ELR (cell line): ENCODE results near the gene ANO10.
A peak's percentile ranks its signal among the peaks of the same experiment; 100 is the strongest.

Source experiments
- DNase-seq: peaks from one replicate; pipeline ENCODE4 v3.0.0-alpha.2; 2015; ENCODE audit warnings: low read depth

The ANO10 gene

GRCh38 chr3:43417133-43417532 is 204.7 kb downstream of the ANO10 start:
- DNase-seq = no peak

DNA sequence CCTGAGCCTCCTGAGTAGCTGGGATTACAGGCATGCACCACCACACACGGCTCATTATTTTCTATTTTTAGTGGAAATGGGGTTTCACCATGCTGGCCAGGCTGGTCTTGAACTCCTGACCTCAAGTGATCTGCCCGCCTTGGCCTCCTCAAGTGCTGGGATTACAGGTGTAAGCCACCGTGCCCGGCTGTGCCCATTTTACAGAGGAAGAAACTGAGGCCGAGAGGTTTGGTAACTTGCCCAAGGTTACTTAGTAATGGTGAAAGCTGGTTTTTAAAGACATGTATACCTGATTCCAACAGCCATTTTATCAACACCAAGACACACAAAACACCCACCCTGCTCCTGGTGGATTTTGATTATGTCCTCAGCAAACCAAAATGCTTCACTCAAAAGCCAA is 206.7 kb downstream of the ANO10 start:
- DNase-seq = no peak

DNA sequence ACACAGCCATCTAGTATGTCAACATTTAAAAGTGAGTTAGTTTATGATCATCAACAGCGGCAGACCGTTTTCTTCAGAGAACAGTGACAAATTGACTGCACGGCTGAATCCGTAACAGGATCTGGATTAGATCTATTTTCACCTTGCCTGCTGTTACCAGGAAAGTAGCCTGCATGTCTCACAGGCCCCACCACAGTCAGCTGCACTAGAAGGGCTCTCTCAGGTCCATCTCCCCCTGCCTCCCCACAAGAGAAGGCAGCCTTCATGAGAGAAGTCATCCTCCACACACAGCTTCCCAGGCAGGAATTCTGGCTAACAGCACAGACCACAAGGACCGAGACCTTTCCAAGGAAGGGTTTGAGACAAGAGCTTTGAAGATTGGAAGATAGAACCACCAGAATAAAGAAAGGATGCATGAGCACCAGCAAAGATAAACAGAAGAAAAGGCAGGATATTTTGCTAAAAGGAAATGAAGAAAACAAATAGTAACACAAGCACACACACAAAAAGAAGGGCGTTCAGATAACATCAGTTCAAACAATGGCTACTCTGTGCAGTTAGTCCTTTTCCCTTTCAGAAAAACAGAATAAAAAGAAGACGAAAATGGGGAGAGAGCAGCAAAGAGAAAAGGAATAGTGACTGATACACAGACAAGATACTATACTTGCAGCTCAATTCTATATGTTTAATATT is 208.0 kb downstream of the ANO10 start:
- DNase-seq = no peak

DNA sequence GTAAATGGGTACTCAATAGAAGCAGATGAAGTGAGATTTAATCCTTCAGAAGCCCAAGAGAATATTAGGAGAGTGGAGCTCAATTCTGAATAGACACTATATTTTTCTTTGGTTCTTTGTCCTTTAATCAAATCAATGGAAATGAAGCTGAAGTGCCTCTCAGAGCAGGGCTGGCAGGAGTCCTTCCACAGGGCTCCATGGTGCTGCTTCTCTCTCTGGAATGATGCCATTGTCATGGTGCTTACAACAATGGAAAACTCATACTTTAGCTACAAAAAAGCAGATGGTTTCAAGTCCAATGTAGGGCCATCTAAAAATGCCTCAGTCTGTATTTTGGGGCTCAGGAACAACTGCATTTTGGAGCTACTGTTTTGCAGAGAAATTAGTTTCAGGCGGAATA is 210.4 kb downstream of the ANO10 start:
- no peak for DNase-seq

DNA sequence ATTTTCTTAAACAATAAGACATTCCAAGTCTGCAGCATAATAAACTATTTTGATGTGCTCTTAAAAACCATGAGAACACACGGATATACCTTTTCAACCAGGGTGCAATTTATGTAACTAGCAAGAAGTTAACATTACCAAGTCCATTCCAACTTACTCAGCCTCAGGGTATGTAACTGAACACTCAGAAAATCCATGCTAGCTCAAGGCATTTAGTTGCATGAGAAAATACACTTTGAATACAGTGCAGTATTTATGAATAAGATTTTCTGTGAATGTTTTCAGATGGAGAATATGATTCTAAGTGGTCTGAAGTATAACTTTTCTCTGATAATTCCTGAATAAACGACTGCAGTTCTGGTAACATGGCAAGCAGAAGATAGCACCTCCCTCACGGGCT is 211.2 kb downstream of the ANO10 start:
- DNase-seq = no peak

DNA sequence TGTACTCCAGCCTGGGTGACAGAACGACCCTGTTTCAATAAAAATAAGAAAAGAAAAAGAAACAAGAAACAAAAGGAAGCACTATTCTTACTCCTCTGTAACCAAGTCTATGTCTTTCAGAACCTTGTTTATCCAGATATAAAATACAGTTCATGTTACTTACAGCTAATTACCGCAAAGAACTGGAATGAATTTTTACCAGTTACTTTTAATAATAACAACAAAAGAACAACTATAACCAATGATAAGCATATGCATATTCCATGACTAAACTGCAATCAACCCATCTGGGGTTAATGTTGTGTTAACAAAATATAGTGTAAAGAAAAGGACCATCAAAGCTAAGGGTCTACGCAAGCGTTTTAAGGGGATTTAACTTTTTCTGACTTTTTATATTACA is 212.3 kb downstream of the ANO10 start:
- DNase-seq = no peak

- no peak for DNase-seq
These were observed 215.2 kb downstream of the ANO10 start for GRCh38 chr3:43406643-43407023.

DNA sequence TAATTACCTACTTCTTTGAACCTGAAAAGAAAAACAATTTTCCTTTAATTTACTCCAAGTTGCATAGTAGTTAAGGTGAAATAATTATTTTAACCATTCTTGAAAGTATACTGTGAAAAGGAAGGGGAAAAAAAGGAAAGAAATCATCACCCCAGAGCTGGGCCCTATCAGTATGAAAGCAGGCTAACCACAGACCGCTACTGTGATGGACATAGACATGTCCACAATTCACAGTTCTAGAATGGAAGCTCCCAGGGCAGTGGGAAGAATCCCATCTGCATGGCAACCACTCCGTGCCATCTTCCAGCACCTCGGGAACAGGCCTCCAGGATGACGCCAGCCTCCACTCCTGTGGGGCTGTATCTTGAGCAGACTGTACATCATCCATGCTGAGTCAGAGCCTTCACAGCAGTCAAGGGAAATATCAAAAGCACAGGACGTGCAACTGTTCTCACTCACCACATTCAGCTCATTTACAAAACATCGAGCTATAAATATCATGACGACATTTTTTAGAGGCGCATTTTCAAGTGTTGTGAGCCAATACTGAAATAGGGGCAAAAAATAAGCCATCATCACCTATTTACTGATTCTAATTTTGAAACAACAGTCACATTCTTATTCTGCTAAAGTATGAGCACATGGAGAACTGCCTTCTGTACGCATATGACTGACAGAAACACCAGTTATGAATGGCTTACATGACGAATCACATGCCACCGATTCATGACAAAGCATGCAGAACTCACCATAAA is 215.7 kb downstream of the ANO10 start:
- DNase-seq = no peak

- no peak for DNase-seq
These were observed 220.8 kb downstream of the ANO10 start for GRCh38 chr3:43400781-43401730.

- DNase-seq = no peak
These were observed 221.6 kb downstream of the ANO10 start for GRCh38 chr3:43400167-43400566.

GRCh38 chr3:43399034-43399433 is 222.8 kb downstream of the ANO10 start:
- DNase-seq = no peak

DNA sequence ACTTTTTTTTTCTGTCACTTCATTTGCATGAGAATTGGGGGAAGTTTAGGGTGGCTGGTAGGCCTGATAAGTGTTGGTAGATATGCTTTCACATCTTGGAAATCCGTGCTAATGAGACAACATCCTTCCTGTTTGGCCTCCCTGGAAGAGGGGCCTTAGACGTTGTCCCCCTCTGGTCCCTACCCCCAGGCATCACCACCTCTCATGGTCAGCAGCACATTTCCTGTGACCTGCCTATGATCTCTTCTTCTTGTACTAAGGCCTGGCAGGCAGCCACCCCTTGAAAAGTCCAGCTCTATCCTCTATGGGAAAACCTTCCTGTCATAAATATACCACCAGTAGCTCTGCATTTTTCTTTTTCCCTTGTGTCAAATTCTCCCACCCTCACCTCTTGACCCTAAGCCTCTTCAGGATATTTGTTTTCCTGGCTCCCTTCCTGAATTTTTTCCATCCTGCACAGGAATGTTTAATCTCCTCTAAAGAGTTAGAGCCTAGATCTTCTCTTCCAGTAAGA is 227.7 kb downstream of the ANO10 start:
- peak; percentile 29 for DNase-seq

DNA sequence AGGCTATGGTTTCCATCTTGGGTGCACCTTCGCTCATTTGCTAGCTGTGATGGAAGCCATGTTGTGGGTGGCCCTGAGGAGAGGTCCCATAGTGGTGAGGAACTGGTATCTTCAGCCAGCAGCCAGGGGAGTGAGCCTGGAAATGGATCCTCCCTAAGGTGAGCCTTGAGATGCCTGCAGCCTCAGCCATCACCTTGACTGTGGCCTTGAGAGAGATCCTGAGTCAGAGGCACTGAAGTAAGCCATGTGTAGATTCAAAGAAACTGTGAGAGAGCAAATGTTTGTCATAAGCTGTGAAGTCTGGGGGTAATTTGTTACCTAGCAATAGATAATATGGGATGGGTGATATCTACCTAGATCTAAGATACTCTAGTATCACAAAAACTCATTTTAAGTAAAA is 230.2 kb downstream of the ANO10 start:
- no peak for DNase-seq

GRCh38 chr3:43390255-43390588 is 231.6 kb downstream of the ANO10 start:
- DNase-seq = no peak

GRCh38 chr3:43389388-43390254 is 232.2 kb downstream of the ANO10 start:
- peak; percentile 94 for DNase-seq

GRCh38 chr3:43388915-43389314 is 232.9 kb downstream of the ANO10 start:
- DNase-seq = no peak

- DNase-seq = no peak
These were observed 233.6 kb downstream of the ANO10 start for GRCh38 chr3:43388175-43388574.

DNA sequence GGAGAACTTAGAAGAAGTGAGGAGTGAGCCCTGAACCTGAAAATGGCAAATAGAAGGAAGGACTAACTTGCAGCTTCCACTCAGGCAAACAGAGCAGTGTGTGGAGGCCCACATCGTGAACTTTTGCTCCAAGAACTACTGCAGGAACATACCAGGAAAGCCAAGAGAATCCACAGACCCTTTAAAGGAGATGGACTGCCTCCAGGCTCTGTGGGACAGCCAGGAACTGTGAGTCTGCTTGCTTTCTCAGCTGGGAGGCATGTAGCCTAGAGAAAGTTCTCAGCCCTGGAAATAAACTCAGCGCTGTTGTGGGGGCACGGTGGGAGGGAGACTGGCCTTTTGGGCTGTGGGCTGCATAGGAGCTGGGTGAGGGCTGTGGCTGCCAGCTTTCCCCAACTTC is 242.5 kb downstream of the ANO10 start:
- peak; percentile 24 for DNase-seq

DNA sequence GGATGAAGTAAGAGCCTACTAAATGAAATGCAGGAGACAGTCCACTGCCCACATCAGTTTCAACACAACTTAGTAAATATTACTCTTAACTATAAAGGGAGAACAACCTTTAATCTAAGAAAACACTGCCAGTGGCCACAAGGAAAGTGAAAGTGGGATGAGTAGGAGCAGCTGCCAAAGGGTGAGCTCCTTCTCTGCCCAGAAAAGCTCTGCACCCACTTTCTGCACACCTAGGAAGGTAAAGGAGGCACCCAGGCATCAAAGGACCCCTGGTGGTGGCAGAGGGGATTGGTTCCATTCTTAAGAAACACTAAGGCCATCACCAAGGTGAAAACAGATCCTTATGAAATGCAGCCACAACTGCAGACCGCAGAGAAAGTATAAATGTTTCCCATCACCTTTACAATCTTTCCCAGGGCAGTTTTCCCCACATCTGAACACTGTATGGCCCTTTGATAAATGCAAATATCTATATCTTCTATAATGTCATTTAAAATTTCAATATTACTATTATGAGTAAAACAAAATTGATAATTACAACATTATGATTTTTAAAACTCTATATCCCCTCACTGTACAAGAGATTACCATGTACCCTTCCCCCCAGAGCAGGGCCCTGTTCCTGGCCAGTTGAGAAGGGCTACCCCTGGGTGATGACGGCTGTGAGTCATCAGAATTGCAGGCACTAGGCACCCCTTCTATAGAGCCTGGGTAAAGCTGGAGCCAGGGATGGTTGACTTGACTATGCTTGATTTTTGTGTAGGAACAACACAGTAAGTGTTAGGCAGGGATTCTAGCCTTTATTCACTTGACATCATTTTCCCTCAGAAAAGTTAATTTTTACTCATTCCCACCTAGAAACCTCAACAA is 243.5 kb downstream of the ANO10 start:
- peak; percentile 59 for DNase-seq

DNA sequence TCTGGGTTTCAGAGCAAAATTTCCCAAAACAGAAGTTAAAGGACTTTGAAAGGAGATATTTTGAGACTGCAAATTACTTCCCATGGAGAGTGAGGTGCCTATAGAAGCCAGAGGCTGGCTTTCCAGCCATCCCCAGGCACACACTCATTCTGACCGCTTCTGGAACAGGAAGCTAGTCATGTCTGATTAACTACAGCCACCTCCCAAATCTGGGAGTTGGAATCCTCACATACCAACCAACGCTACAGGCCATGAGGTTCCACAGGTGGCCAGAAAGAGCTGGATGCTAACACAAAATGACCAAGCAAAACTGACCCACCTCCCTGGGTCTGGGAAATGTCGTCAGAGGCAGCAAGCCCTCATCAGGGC is 248.3 kb downstream of the ANO10 start:
- DNase-seq = peak; percentile 65
